ENCODE data around the gene GDF9. TPM values are rescaled to one million over a fixed set of nuclear protein-coding genes. Genes with fewer than 3 reads are reported as not detected.

GDF9 gene
- total RNA-seq, 1 donor from 2014 or later = 0.88 TPM

DNA sequence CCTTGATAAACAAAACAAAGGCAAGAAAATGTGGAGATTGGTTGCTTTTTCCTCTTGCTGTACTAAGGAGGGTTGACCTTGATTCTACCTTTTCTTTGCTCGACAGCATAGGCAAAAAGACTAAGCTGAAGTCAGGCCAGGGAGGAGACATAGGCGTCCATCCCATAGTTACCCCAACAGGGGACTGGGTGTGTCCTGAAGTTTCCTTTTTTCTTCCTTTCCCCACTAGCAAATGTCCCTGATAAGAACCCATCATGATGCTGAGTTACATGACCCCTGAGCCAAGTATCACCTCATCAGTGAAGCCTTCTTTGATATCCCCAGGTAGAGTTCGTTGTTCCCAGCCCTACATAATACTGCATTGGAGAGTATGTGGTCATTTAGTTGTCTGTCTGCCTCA, 26.0 kb downstream of the GDF9 start:
- DNase-seq (ENCODE audit: low read depth) = no peak
- no peak overlapping the region for H3K4me3 ChIP-seq (ENCODE audit: low read depth, low read length)
- H3K27me3 ChIP-seq (ENCODE audit: control insufficient read depth, insufficient read depth, low read length) = no peaks in the 10 kb centered on the region
- TF ChIP-seq, protein P1, sequence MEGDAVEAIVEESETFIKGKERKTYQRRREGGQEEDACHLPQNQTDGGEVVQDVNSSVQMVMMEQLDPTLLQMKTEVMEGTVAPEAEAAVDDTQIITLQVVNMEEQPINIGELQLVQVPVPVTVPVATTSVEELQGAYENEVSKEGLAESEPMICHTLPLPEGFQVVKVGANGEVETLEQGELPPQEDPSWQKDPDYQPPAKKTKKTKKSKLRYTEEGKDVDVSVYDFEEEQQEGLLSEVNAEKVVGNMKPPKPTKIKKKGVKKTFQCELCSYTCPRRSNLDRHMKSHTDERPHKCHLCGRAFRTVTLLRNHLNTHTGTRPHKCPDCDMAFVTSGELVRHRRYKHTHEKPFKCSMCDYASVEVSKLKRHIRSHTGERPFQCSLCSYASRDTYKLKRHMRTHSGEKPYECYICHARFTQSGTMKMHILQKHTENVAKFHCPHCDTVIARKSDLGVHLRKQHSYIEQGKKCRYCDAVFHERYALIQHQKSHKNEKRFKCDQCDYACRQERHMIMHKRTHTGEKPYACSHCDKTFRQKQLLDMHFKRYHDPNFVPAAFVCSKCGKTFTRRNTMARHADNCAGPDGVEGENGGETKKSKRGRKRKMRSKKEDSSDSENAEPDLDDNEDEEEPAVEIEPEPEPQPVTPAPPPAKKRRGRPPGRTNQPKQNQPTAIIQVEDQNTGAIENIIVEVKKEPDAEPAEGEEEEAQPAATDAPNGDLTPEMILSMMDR (IDR thresholded peaks at IDR 0.05; ENCODE audit: insufficient read depth, low read length, poor library complexity, severe bottlenecking) = no peak
- H3K36me3 ChIP-seq (ENCODE audit: control insufficient read depth, insufficient read depth, low read length) = no peaks in the 10 kb centered on the region

DNA sequence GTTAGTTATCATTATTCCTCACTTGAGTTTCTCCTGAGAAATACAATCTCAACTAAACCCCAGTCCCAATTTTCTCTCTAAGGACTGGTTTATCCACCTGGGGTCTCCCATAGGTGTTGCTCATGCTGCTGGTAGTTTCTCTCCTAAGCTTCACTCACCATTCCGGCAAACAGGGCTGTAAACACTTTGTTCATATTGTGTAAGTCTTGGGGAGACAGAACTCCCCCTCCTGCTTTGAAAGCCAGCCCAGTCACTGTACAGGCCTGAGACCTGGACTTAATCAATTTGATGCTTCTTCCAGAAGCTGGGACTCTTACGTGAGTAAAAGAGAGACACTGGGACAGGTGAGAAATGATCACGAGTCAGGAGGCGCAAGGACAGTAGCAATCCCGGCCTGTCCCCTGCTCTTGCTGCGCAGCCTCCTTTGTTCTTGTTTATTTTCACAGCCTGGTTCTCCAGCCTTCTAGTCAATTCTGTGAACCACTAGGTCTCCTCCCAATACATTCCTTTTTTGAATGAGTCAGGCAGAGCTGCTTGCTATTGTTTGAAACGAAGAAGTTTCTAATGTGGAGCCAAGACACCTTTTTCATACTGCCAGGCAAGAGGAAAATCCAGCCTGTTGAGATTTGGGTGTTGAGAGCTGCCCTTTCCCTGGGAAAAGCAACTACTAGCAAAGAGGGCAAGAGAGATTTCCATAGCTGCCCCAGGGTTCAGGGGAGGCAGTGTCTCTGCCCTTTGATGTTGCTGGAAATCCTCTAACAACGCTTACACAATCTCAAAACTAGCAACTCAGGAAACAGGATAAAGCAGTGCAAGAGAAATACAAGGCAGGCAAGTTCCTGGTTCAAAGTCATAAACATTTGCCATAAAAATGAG, 26.6 kb downstream of the GDF9 start:
- DNase-seq (ENCODE audit: low read depth) = peak; percentile 48
- Histone ChIP-seq H3K36me3 (ENCODE audit: control insufficient read depth, insufficient read depth, low read length) (no peaks in the 10 kb centered on the region), H3K27me3 (ENCODE audit: control insufficient read depth, insufficient read depth, low read length) (no peaks in the 10 kb centered on the region), H3K4me3 (ENCODE audit: low read depth, low read length) (no peak overlapping the region)
- TF ChIP-seq, protein P1 (IDR thresholded peaks at IDR 0.05; ENCODE audit: insufficient read depth, low read length, poor library complexity, severe bottlenecking) = no peak

DNA sequence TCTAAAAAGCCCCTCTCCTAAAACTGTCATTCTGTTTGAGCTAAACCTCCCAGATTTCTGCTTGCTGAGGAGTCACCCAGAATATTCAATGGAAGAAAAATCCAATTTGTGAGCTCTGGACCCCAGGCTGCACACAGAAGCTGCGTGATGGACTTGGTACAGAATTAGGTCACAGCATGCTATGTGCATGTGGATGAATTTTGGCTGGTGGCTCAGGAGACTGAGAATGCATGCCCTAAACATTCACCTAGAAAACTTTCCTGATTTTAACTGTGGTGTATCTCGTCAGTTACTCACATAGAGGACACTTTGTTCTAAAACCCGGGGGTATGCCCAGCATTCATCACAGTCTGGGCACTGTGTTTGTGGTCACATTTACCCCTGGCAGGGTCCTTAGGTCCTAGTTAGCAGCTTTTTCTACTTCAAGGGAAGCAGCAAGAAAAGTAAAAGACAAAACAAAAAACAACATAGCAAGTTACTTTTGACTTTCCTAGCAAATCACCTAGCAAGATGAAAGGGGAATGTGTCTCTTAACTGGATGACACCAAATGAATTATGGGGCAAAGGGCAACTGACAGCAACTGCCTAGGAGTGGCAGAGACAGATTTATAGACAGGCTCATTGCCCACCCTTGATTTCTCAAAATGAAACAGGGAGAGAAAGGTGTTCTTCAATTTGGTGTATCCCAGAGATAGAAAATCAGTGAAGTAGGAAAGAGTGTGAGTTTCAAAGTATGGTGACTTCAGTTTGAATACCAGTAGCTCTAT, 27.6 kb downstream of the GDF9 start:
- TF ChIP-seq, protein P1 (IDR thresholded peaks at IDR 0.05; ENCODE audit: insufficient read depth, low read length, poor library complexity, severe bottlenecking) = no peak
- H3K36me3 ChIP-seq (ENCODE audit: control insufficient read depth, insufficient read depth, low read length) = no peaks in the 10 kb centered on the region
- no peak for DNase-seq (ENCODE audit: low read depth)

DNA sequence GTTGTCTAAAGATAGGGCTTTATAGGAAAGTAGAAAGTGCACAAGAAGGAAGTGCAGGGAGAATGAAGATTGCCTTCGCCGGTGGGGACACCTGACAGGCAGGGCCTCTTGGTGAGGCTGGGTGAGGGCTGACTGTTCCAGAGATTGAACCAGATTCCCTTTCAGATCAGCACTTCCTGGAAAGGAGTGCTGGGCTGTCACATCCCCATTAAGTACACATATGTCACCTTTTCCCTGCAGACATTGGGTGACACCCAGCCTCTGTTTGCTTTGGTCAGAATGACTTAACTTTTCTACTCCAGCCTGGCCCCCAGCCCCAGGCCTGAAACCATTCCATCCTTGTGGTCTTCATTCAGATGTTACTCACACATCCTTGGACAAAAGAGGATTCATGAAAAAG, 28.4 kb downstream of the GDF9 start:
- H3K4me3 ChIP-seq (ENCODE audit: low read depth, low read length) = no peak overlapping the region
- H3K36me3 ChIP-seq (ENCODE audit: control insufficient read depth, insufficient read depth, low read length) = no peaks in the 10 kb centered on the region
- no peak for DNase-seq (ENCODE audit: low read depth)
- TF ChIP-seq, protein P1 (IDR thresholded peaks at IDR 0.05; ENCODE audit: insufficient read depth, low read length, poor library complexity, severe bottlenecking) = no peak
- H3K27me3 ChIP-seq (ENCODE audit: control insufficient read depth, insufficient read depth, low read length) = no peaks in the 10 kb centered on the region

More for the DNA sequence above, 27.6 kb downstream of the GDF9 start:
- no peaks in the 10 kb centered on the region for H3K27me3 ChIP-seq (ENCODE audit: control insufficient read depth, insufficient read depth, low read length)
- no peak overlapping the region for H3K4me3 ChIP-seq (ENCODE audit: low read depth, low read length)

DNA sequence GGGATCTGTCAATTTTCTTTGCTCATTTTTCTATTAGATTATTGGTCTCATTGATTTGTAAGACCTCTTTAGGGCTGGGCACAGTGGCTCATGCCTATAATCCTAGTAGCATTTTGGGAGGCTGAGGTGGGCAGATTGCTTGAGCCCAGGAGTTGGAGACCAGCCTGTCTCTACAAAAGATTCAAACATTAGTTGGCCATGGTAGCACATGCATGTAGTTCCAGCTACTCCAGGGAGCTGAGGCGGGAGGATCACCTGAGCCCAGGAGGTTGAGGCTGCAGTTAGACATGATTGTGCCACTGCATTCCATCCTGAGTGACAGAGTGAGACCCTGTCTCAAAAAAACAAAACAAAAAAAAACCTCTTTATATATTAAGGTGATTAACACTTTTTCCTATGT, 29.4 kb downstream of the GDF9 start:
- H3K27me3 ChIP-seq (ENCODE audit: control insufficient read depth, insufficient read depth, low read length) = no peaks in the 10 kb centered on the region
- H3K4me3 ChIP-seq (ENCODE audit: low read depth, low read length) = no peak overlapping the region
- TF ChIP-seq, protein P1 (IDR thresholded peaks at IDR 0.05; ENCODE audit: insufficient read depth, low read length, poor library complexity, severe bottlenecking) = no peak
- no peaks in the 10 kb centered on the region for H3K36me3 ChIP-seq (ENCODE audit: control insufficient read depth, insufficient read depth, low read length)
- DNase-seq (ENCODE audit: low read depth) = no peak
